ENCODE measurements around the gene POM121L12.

DNA sequence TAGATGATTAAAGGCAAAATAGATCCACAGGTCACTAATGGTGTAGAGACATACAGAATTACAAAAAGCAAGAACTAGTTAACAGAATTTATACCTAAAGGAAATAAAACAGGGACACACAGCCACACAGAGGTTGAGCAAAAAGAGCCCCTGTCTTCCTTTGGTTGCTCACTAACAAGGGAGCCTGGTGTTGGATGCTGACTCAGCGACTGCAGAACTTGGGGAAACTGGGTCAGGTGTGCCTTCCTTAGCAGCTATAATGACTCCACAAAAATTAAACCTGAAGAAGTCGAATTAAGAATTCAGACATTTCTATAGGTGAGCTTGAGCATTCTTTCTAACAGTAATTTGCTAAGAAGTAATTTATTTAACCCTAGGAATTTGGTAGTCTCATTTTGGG lies 15.0 kb downstream of the POM121L12 start:
- TF ChIP-seq, protein P1, sequence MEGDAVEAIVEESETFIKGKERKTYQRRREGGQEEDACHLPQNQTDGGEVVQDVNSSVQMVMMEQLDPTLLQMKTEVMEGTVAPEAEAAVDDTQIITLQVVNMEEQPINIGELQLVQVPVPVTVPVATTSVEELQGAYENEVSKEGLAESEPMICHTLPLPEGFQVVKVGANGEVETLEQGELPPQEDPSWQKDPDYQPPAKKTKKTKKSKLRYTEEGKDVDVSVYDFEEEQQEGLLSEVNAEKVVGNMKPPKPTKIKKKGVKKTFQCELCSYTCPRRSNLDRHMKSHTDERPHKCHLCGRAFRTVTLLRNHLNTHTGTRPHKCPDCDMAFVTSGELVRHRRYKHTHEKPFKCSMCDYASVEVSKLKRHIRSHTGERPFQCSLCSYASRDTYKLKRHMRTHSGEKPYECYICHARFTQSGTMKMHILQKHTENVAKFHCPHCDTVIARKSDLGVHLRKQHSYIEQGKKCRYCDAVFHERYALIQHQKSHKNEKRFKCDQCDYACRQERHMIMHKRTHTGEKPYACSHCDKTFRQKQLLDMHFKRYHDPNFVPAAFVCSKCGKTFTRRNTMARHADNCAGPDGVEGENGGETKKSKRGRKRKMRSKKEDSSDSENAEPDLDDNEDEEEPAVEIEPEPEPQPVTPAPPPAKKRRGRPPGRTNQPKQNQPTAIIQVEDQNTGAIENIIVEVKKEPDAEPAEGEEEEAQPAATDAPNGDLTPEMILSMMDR (conservative IDR thresholded peaks at IDR 0.05), result no peak
- TF ChIP-seq EZH2 (IDR thresholded peaks at IDR 0.05; ENCODE audit: low read depth), result no peak

Data from PC-9 (cell line).